Mucosa of descending colon (tissue), 3 donors: ENCODE measurements around the gene OR7E24. TPM values are rescaled to one million over a fixed set of nuclear protein-coding genes. Genes with fewer than 3 reads are reported as not detected.
"Not testable (repeated sequence)": the region's sequence is repeated elsewhere in the genome, so short reads cannot be mapped to it uniquely, and the experiment has no call there.

Experiments
- ATAC-seq: fragments of 200-7000 bp; cut with Tn5 transposase; one replicate; pipeline ENCODE4 v1.9.1; 2020; ENCODE audit warnings: mild to moderate bottlenecking, moderate library complexity
- DNase-seq, 3 donors: peaks; one replicate each; pipeline ENCODE4 v3.0.0-alpha.2; 2020
- H3K36me3 ChIP-seq: fragments of 200-600 bp; one replicate; pipeline ENCODE4 v1.8.0; 2021; ENCODE audit warnings: low read depth, mild to moderate bottlenecking
- H3K4me1 ChIP-seq: fragments of 200-600 bp; one replicate; pipeline ENCODE4 v1.8.0; 2021; ENCODE audit warnings: low read depth, mild to moderate bottlenecking
- H3K4me3 ChIP-seq: fragments of 200-600 bp; one replicate; pipeline ENCODE4 v1.8.0; 2021; ENCODE audit warnings: mild to moderate bottlenecking
- H3K9me3 ChIP-seq: fragments of 200-600 bp; one replicate; pipeline ENCODE4 v1.8.0; 2021; ENCODE audit warnings: mild to moderate bottlenecking
- CTCF ChIP-seq: fragments of 200-600 bp; IDR thresholded peaks from one replicate; pipeline ENCODE4 v1.8.0; 2022; ENCODE audit warnings: antibody characterized with exemption, mild to moderate bottlenecking
- intact Hi-C, 2 donors: fragments of 100-400 bp; cut with DNase I in 1 of 2; cut with micrococcal nuclease in 1 of 2; formaldehyde crosslinking; loops; one replicate each; pipeline versions ENCODE4 v1.11.0 to v1.11.1; 2022; cut with DNase I, micrococcal nuclease
- long read RNA-seq, 2 donors: library from polyadenylated mRNA; unstranded; transcript quantifications; one replicate each; pipeline ENCODE4 v2.0.0, GENCODE V29; 2019 to 2021
- total RNA-seq, 3 donors: library from RNA; stranded (reverse); fragmentation: NEBNext Ultra II Directional in 2 of 3; extraction: Animal tissue kit (Norgen Biotek cat#: 25700) in 2 of 3; gene quantifications; one replicate each; pipeline versions ENCODE4 v1.2.1 to v1.2.4, GENCODE V29; 2021 to 2023
- donor health status: DM: no; HTN: no; CAD: no; lungs with moderate emphysema.
- donor health status: DM: no; HTN: no; CAD: no.
- donor health status: DM: no; HTN: yes; CAD: no.

The OR7E24 gene
- not detected for total RNA-seq
- long read RNA-seq, donor 1 = 0 reads
- long read RNA-seq, donor 2 = 0 reads

- peaks cover 9% of the 10 kb centered on the region for H3K9me3 ChIP-seq
- no peak for ATAC-seq
- no peak for DNase-seq
- no peak within 1 kb of the TSS for H3K4me3 ChIP-seq
- no peak for TF ChIP-seq CTCF
- H3K36me3 ChIP-seq = no peaks in the 10 kb centered on the region
- no peaks in the 10 kb centered on the region for H3K4me1 ChIP-seq
- intact Hi-C loops = no loop called here
Measured at GRCh38 chr19:9250630-9251029, at the start of gene OR7E24. Gene OR7E24, plus strand, starts transcription at chr19:9250930. Its CDS starts 114 bp downstream, at chr19:9251044.

GRCh38 chr19:9205501-9206113 lies 45.1 kb upstream of the OR7E24 start:
- peak; percentile 67 for ATAC-seq

GRCh38 chr19:9219489-9219888 lies 31.2 kb upstream of the OR7E24 start, which contains the start of gene OR7D4:
Gene OR7D4, minus strand, starts transcription at chr19:9219589. Its CDS starts 4,752 bp downstream, at chr19:9214837.
- intact Hi-C loops = no loop called here
- no peak within 1 kb of the TSS for H3K4me3 ChIP-seq
- no peaks in the 10 kb centered on the region for H3K4me1 ChIP-seq
- DNase-seq = no peak
- H3K36me3 ChIP-seq = no peaks in the 10 kb centered on the region
- no peaks in the 10 kb centered on the region for H3K9me3 ChIP-seq
- no peak for ATAC-seq
- TF ChIP-seq CTCF = no peak

More at GRCh38 chr19:9205501-9206113, 45.1 kb upstream of the OR7E24 start:
- peak in 2 of 3 donors; percentile 79 for DNase-seq
- intact Hi-C loops = loop anchor here in 1 of 2 donors (10.0 kb wide), 1 partner anchor 589 kb away; no protein-coding TSS in a partner anchor
- Histone ChIP-seq H3K36me3 (no peaks in the 10 kb centered on the region), H3K4me1 (no peaks in the 10 kb centered on the region), H3K4me3 (no peak overlapping the region), H3K9me3 (no peaks in the 10 kb centered on the region)
- peak; percentile 75 for TF ChIP-seq CTCF

- ATAC-seq = no peak
- no peaks in the 10 kb centered on the region for H3K36me3 ChIP-seq
- H3K4me3 ChIP-seq = no peak overlapping the region
- no peak for TF ChIP-seq CTCF
- no peak for DNase-seq
- H3K9me3 ChIP-seq = peaks cover 12% of the 10 kb centered on the region
- intact Hi-C loops = no loop called here
- no peaks in the 10 kb centered on the region for H3K4me1 ChIP-seq
Measured at GRCh38 chr19:9251236-9251635, 506 bp downstream of the OR7E24 start.

GRCh38 chr19:9283485-9283884 lies 32.8 kb downstream of the OR7E24 start:
- ATAC-seq, H3K4me1 ChIP-seq, intact Hi-C loops, H3K4me3 ChIP-seq, H3K36me3 ChIP-seq, DNase-seq: not testable (repeated sequence)
- H3K9me3 ChIP-seq = peaks cover 46% of the 10 kb centered on the region

GRCh38 chr19:9289231-9289884 lies 38.6 kb downstream of the OR7E24 start:
- DNase-seq = no peak
- Histone ChIP-seq H3K36me3 (no peaks in the 10 kb centered on the region), H3K4me1 (no peaks in the 10 kb centered on the region), H3K9me3 (peaks cover 97% of the 10 kb centered on the region), H3K4me3 (no peak overlapping the region)
- intact Hi-C loops = no loop called here
- TF ChIP-seq CTCF = no peak
- no peak for ATAC-seq
